ENCODE data around the gene TECPR2. TPM values are rescaled to one million over a fixed set of nuclear protein-coding genes. Genes with fewer than 3 reads are reported as not detected.

Gene TECPR2
- total RNA-seq, 1 experiment from 2014 or later = 11.2 TPM

DNA sequence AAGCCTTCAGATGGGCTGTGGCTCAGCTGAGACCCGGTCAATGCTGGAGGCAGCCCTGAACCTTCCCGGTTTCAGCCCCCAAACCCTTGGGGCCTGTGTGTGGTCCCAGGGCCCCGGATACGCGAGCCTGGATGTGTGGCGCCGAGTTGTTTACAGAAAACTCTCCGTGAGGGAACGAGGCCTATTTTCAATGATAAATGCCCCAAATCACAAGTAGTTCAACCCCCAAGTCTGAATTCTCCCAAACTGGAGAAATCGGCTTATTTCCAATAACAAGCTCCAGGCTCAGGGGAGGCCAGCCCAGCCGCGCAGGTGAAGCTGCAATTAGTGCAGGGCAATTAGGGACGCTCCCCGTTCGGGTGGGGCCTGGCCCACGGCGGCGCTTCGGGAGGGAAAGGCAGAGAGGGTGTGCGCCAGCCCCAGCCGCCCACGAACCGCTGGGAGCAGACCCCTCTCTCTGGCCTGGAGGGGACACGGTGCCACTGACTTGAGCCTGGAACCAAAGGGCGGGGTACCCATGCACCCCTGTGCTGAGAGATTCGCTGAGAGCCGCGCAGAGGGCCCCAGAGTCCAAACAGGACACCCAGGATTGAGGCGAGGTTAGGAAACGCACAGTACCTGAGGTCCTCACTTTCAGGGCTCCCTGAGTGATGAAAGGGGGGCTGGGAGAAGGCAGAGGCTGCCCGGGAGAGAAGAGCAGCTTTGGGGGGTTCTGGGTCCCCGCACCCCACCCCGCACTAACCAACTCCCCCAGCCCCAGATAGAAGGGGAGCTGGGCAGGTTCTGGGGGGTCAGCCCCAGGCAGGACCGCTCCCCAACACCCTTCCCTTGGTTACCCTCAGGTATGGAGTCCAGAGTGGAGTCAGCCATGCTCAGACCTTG, 161.1 kb downstream of the TECPR2 start:
- peak; percentile 62 for DNase-seq
- no peak overlapping the region for H3K4me3 ChIP-seq (ENCODE audit: insufficient read depth, low read depth, low read length)

DNA sequence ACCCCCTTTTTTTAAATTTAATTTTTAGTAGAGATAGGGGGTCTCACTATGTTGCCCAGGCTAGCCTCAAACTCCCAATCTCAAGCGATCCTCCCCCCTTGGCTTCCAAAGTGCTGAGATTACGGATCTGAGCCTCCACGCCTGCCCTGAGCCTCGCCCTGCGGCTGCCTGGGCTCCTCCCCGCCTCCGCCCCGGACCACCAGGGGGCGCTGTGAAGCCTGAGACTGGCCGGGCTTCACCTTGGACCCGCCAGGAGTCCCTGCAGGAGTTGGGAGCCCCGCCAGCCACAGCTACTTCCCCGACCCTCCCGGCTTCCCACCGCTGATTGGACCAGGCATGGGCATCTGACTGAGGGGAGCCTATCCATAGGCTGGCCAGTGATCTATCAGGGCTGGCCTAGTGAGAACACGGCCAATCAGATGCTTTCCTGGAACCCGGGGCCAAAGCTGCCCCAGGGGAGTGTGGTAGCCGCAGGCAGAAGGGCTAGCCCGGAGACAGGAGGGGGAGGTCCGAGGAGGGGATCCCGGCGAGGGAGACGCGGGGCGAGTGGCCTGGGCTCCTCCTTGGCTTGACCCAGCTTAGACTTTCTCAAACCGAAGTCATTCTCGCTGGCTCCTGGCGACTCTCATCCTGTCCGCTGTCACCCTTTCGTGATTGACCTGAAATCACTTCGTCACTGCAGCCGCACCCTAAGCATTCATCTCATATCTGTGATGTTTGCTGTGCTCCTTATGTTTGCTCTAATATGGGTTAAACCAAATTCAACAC, 161.9 kb downstream of the TECPR2 start:
- Histone ChIP-seq H3K27me3 (ENCODE audit: control insufficient read depth, insufficient read depth, low read length) (no peaks in the 10 kb centered on the region), H3K36me3 (replicated peaks; ENCODE audit: control insufficient read depth, insufficient read depth, low read length) (no peaks in the 10 kb centered on the region)

More for the DNA sequence above, 161.1 kb downstream of the TECPR2 start:
- Histone ChIP-seq H3K36me3 (replicated peaks; ENCODE audit: control insufficient read depth, insufficient read depth, low read length) (no peaks in the 10 kb centered on the region), H3K27me3 (ENCODE audit: control insufficient read depth, insufficient read depth, low read length) (no peaks in the 10 kb centered on the region)

DNA sequence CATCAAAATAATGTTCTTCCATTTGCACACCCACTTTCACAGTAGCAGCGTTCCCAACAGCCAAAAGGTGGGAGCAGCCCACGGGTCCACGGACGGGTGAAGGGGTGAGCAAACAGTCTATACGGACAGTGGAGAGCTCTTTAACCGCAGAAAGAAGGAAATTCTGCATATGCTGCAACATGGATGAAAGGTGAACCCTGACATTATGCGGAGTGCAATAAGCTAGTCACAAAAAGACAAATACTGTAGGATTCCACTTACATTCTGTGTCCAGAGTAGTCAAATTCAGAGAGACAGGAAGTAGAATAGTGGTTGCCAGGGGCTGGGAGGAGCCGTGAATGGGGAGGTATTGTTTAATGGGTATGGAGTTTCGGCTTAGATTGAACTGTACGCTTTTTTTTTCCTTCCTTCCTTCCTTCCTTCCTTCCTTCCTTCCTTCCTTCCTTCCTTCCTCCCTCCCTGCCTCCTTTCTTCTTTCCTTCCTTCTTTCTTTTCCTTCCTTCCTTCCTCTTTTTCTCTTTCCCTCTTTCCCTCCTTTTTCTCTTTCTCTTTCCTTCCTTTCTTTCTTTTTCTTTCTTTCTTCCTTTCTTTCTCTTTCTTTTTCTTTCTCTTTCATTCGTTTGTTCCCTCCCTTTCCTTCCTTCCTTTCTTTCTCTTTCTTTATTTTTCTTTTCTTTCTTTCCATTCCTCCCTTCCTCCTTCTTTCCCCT, 162.6 kb downstream of the TECPR2 start:
- H3K36me3 ChIP-seq (replicated peaks; ENCODE audit: control insufficient read depth, insufficient read depth, low read length) = no peaks in the 10 kb centered on the region
- DNase-seq = no peak
- peak overlapping the region; percentile 67 for H3K4me3 ChIP-seq (ENCODE audit: insufficient read depth, low read depth, low read length)
- no peaks in the 10 kb centered on the region for H3K27me3 ChIP-seq (ENCODE audit: control insufficient read depth, insufficient read depth, low read length)

More for the DNA sequence above, 161.9 kb downstream of the TECPR2 start:
- H3K4me3 ChIP-seq (ENCODE audit: insufficient read depth, low read depth, low read length) = peak overlapping the region; percentile 67
- DNase-seq = peak; percentile 99

DNA sequence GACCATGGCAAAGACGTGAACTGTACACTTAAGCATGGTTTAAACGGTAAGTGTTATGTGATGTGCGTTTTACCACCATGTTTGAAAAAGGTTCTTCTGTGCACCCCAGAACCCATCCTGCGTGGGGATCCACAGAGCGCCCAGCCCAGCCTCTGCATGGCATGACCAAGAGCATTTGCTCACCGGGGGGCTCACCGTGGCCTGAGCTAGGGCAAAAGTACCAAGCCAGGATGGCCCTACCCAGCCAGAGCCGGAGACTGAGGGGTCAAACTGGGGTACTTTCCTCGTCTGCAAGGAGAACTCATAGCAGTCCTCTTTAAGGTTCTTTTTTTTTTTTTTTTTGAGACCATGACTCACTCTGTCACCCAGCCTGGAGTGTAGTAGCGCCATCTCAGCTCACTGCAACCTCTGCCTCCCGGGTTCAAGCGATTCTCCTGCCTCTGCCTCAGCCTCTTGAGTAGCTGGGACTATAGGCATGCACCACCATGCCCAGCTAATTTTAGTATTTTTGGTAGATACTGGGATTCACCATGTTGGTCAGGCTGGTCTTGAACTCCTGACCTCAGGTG, 163.3 kb downstream of the TECPR2 start:
- no peaks in the 10 kb centered on the region for H3K27me3 ChIP-seq (ENCODE audit: control insufficient read depth, insufficient read depth, low read length)
- no peak for DNase-seq
- H3K4me3 ChIP-seq (ENCODE audit: insufficient read depth, low read depth, low read length) = no peak overlapping the region
- no peaks in the 10 kb centered on the region for H3K36me3 ChIP-seq (replicated peaks; ENCODE audit: control insufficient read depth, insufficient read depth, low read length)

DNA sequence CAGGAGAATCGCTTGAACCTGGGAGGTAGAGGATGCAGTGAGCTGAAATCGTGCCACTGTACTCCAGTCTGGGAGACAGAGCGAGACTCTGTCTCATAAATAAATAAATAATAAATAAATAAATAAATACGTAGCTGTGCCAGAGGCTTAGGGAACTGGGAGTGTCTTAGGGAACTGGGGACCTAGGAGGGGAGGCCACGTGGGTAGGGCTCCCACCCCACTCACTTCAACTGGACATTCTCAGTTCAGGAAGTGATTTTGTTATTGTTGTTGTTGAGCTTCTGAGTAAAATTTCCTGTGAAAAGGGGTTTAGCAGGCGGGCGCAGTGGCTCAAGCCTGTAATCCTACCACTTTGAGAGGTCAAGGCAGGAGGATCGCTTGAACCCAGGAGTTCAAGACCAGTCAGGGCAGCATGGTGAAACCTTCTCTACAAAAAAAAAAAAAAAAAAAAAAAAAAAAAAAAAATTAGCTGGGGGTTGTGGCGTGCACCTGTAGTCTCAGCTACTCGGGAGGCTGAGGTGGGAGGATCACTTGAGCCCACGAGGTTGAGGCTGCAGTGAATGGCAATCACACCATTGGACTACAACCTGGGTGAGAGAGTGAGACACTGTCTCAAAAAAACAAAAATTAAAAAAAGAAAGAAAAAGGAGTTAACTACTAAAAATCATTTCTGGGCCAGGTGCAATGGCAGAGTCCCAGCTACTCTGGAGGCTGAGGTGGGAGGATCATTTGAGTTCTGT, 165.9 kb downstream of the TECPR2 start:
- no peaks in the 10 kb centered on the region for H3K27me3 ChIP-seq (ENCODE audit: control insufficient read depth, insufficient read depth, low read length)
- DNase-seq = no peak
- no peak overlapping the region for H3K4me3 ChIP-seq (ENCODE audit: insufficient read depth, low read depth, low read length)
- no peaks in the 10 kb centered on the region for H3K36me3 ChIP-seq (replicated peaks; ENCODE audit: control insufficient read depth, insufficient read depth, low read length)

DNA sequence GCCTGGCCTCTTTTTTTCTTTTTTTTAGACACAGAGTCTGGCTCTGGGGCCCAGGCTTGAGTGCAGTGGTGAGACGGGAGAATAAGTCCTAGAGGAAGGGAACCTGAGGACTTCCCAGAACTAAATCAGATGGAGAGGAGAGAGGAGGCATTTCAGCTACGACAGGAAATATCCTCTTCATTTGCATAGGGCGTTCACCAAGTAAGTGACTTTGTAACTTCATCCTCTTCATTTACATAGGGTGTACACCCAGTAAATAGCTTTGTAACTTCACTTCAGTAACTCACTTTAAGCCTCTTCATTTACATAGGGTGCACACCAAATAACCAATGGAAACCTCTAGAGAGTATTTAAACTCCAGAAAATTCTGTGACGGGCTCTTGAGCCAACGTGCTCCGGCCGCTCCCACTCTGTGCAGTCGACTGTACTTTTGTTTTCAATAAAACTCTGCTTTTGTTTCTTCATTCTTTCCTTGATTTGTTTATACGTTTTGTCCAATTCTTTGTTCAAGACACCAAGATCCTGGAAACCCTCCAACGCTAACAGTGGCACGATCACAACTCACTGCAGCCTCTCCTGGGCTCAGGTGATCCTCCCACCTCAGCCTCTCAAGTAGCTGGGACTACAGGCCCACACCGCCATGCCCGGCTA, 168.2 kb downstream of the TECPR2 start:
- Histone ChIP-seq H3K4me3 (ENCODE audit: insufficient read depth, low read depth, low read length) (no peak overlapping the region), H3K27me3 (ENCODE audit: control insufficient read depth, insufficient read depth, low read length) (no peaks in the 10 kb centered on the region), H3K36me3 (replicated peaks; ENCODE audit: control insufficient read depth, insufficient read depth, low read length) (no peaks in the 10 kb centered on the region)
- DNase-seq = no peak

DNA sequence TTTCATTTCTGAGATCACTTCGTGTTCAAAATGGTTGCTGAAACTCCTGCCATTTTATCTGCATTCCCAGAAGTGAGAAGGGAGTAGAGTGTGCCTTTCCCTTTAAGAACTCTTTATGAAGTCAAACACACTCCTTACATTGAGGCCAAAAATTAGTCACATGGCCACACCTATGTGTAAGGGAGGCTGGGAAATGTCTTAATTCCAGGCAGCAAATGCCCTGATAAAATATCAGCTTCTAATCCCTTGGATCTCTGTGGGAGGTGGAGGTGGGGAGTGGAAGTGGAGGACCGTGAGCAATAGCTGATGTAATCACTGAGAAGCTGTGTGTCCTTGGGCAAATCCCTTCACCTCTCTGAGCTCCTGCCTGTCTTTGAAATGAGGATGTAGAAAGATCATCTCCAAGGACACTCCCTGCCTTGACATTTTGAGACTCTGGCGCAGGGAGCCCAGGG, 169.5 kb downstream of the TECPR2 start:
- Histone ChIP-seq H3K36me3 (replicated peaks; ENCODE audit: control insufficient read depth, insufficient read depth, low read length) (no peaks in the 10 kb centered on the region), H3K4me3 (ENCODE audit: insufficient read depth, low read depth, low read length) (no peak overlapping the region), H3K27me3 (ENCODE audit: control insufficient read depth, insufficient read depth, low read length) (no peaks in the 10 kb centered on the region)
- DNase-seq = no peak

DNA sequence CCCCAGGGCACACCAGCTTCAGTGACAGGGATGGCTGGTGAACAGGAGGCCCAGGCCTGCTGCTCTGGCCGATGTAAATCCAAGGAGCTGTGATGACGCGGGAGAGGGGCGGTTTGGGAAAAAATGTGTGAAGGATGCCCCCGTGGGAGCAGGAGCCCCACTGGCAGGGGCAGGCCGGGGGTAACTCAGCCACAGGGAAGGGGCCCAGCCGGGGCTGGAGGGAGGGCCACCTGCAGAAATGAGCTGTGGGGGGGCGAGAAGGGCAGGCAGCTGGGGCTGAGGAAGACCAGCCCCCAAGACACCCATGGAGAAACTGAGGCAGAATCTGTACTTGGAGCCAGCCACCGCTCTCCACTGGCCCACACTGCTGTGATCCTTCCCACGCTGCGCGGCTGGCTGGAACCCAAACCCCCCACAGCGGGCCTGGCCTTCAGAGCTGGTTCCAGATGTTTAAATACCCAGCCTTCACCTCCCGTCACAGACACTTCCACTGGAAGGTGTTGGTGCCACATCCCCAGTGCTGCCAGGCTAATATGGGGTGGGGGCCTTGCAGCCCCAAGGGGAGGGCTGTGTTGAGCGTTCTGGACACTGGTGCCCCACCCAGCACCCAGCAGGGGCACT, 175.3 kb downstream of the TECPR2 start:
- Histone ChIP-seq H3K36me3 (replicated peaks; ENCODE audit: control insufficient read depth, insufficient read depth, low read length) (no peaks in the 10 kb centered on the region), H3K4me3 (ENCODE audit: insufficient read depth, low read depth, low read length) (no peak overlapping the region), H3K27me3 (ENCODE audit: control insufficient read depth, insufficient read depth, low read length) (no peaks in the 10 kb centered on the region)
- peak; percentile 40 for DNase-seq

DNA sequence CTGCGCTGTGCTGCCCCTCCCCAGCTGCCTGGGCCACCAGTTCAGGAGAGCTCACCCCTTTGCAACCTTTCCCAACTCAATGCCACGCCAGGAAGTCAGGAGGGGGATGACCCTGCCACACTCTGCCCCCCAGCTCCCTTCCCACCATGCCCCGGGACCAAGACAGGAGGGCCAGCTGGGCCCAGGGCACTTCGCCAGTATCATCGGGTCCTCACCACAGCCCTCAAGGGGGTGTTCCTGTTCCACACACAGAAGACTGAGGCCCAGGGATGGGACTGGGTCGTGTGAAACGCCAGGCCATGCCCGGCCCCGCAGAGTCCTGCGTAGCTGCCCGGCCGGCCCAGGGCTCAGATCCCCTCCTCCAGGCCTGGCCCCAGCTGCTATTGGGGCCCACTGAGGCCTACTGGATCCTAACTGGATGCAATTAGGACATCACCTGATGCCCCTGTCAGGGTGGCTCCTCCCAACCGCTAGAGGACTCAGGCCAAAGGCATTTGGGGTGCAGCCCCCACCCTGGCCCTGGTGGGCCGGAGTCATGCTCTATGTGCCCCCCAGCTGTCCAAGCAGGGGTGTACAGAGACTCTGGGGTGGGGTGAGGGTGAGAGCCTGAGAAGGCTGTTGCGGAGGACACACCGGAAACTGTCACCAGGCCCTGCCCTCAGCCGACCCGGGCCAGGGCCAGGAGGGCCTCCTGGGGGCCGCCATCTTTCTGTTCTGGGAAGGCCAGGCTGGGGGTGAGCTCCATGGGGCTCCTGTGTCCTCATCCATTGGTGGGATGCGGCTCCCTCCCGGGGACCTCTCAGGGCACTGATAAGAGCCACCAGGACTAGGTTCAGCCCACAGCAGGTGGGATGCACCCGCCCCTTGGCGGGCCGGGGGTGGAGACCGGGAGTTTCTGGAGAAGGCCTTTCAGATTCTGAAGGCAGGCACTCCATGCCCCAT, 176.1 kb downstream of the TECPR2 start:
- no peak overlapping the region for H3K4me3 ChIP-seq (ENCODE audit: insufficient read depth, low read depth, low read length)
- DNase-seq = peak; percentile 53
- no peaks in the 10 kb centered on the region for H3K36me3 ChIP-seq (replicated peaks; ENCODE audit: control insufficient read depth, insufficient read depth, low read length)
- H3K27me3 ChIP-seq (ENCODE audit: control insufficient read depth, insufficient read depth, low read length) = no peaks in the 10 kb centered on the region

DNA sequence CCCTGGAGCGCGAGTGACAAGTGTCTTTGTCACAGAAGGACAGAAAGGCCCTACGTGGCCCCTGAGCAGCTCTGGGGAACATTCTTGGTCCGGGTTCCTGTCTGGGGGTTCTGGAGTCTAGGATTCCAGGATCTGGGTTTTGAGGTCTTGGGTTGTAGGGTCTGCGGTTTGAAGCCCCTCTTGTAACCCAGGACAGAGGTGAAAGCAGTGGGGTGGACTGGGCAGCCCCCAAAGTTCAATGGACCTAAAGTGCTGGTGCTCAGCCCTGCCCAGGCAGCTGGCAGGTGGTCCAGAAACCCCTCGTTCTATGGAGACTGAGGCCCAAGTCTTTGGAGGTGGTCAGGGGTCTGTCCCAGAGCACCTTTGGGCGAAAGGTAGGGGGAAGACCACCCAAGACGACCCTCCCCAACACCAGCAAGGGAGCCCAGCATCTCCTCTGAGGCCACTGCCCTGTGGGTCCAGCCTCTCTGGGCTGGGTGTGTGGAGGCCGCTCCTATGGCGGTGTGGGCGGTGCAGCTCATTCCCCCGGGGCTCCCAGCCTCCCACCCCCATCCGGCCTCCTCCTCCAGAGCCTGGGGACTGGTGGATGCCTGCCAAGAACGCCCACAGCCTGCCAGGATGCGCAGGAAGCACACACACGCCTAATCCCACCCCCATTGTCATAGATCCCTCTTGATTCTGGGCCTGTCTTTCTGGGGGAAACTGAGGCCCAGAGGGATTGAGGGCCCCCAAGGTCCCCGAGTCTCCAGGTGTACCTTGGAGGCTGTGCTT, 177.0 kb downstream of the TECPR2 start:
- Histone ChIP-seq H3K36me3 (replicated peaks; ENCODE audit: control insufficient read depth, insufficient read depth, low read length) (no peaks in the 10 kb centered on the region), H3K27me3 (ENCODE audit: control insufficient read depth, insufficient read depth, low read length) (peaks cover under 1% of the 10 kb centered on the region; the same call in 1 of the 2 replicates), H3K4me3 (ENCODE audit: insufficient read depth, low read depth, low read length) (no peak overlapping the region)
- peak; percentile 48 for DNase-seq

DNA sequence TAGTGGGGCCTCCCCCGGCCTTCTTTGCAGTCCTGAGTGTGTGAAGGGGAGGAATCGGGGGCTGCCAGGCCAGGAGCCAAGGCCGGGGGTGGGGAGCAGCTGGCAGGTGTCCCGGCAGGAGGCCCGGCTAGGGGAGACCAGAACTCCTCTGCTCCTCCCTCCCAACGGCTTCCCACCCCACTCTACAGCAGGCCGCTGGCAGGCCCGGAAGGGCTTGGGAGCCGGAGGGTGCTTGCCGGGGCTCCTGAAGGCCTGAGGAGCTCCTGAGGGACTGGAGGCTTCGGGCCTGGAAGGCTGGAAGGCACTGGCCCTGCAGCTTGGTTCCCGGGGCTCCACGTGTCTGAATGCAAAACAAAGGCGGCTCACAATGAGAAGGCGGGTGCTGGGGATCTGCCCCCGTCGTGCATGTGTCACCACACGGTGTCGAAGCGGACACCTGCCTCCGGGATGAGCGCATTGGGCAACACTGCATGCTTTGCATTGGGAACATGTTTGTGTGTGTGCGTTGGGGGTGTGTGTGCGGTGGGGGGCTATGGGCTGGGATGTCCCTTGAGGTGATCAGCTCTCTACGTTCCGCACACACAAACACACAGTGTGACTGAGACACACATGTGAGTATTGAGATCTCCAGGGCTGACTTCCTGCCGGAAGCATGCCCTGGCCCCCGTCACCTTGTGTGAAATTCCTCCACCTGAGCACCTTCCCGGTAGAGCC, 177.7 kb downstream of the TECPR2 start:
- DNase-seq = peak; percentile 67
- H3K4me3 ChIP-seq (ENCODE audit: insufficient read depth, low read depth, low read length) = no peak overlapping the region
- H3K27me3 ChIP-seq (ENCODE audit: control insufficient read depth, insufficient read depth, low read length) = peaks cover 4% of the 10 kb centered on the region; the same call in 1 of the 2 replicates
- no peaks in the 10 kb centered on the region for H3K36me3 ChIP-seq (replicated peaks; ENCODE audit: control insufficient read depth, insufficient read depth, low read length)

Measured in H7 (cell line).